Measurements from ENCODE around the gene CUL3.

The CUL3 gene

GRCh38 chr2:224580248-224580647 lies 4.9 kb downstream of the CUL3 start:
- no peak for DNase-seq (ENCODE audit: low read depth in 2 of 2)

GRCh38 chr2:224579411-224579810 lies 5.8 kb downstream of the CUL3 start:
- DNase-seq (ENCODE audit: low read depth in 2 of 2) = no peak

GRCh38 chr2:224577541-224577940 lies 7.6 kb downstream of the CUL3 start:
- DNase-seq (ENCODE audit: low read depth in 2 of 2) = no peak

GRCh38 chr2:224576088-224576715 lies 9.0 kb downstream of the CUL3 start:
- no peak for DNase-seq (ENCODE audit: low read depth in 2 of 2)

DNA sequence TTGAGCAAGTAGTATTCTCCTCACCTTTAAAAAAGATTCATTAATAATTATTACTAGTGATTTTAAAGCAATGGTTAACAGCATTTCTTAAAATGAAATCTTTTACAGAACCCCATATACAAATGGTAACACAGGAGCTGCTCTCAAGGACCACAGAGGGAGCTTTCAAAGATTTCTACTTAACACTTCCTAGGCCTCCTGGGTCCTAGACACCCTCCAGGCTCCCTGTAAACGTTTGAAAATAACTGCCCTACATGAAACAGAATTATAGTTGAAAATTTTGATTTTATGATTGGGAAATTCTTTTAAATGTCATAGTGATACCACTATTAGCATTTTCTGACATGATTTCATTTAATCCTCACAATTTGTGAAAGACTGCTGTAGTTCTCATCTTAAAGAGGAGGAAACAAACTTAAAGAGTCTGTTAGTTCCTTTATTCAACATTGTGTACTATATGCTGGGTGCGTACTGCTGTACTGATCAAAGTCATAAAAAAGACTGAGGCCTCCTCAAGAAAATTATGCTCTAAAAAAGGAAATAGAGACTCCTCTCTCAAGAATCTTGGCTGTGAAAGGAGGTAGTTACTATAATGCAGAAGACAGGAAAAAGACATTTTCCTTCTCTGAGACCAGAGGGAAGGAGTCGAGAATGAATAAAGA lies 10.6 kb downstream of the CUL3 start:
- DNase-seq (ENCODE audit: low read depth in 2 of 2) = no peak

- DNase-seq (ENCODE audit: low read depth in 2 of 2) = no peak
Observed at GRCh38 chr2:224573724-224574123, 11.4 kb downstream of the CUL3 start.

DNA sequence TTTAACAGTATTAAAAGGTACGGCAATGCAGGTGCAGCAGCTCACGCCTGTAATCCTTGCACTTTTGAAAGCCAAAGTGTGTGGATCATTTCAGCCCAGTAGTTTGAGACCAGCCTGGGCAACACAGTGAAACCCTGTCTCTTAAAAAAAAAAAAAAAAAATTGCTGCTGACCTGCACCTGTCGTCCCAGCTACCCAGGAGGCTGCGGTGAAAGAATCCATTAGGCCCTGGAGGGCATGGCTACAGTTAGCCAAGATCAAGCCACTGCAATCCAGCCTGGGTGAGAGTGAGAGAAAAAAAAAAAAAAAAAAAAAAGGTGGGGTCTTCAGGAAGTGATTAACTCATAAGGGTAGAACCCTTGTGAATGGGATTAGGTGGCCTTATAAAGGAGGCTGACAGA lies 12.8 kb downstream of the CUL3 start:
- no peak for DNase-seq (ENCODE audit: low read depth in 2 of 2)

GRCh38 chr2:224570328-224570993 lies 14.7 kb downstream of the CUL3 start:
- no peak for DNase-seq (ENCODE audit: low read depth in 2 of 2)

GRCh38 chr2:224569654-224570053 lies 15.5 kb downstream of the CUL3 start:
- no peak for DNase-seq (ENCODE audit: low read depth in 2 of 2)

GRCh38 chr2:224565452-224566035 lies 19.6 kb downstream of the CUL3 start:
- no peak for DNase-seq (ENCODE audit: low read depth in 2 of 2)

DNA sequence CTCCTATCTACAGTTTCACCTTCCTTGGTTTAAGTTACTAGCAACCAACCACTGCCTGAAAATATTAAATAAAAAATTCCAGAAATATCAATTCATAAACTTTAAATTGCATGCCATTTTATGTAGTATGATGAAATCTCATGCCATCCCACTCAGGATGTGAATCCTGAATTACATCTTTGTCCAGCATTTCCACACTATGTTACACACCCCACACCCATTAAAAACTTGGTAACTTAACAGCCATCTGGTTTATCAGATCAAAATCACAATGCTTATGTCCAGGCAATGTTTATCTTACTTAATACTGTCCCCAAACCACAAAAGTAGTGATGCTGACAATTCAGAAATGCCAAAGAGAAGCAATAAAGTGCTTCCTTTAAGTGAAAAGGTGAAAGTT lies 21.6 kb downstream of the CUL3 start:
- no peak for DNase-seq (ENCODE audit: low read depth in 2 of 2)

GRCh38 chr2:224562831-224563230 lies 22.3 kb downstream of the CUL3 start:
- DNase-seq (ENCODE audit: low read depth in 2 of 2) = no peak

DNA sequence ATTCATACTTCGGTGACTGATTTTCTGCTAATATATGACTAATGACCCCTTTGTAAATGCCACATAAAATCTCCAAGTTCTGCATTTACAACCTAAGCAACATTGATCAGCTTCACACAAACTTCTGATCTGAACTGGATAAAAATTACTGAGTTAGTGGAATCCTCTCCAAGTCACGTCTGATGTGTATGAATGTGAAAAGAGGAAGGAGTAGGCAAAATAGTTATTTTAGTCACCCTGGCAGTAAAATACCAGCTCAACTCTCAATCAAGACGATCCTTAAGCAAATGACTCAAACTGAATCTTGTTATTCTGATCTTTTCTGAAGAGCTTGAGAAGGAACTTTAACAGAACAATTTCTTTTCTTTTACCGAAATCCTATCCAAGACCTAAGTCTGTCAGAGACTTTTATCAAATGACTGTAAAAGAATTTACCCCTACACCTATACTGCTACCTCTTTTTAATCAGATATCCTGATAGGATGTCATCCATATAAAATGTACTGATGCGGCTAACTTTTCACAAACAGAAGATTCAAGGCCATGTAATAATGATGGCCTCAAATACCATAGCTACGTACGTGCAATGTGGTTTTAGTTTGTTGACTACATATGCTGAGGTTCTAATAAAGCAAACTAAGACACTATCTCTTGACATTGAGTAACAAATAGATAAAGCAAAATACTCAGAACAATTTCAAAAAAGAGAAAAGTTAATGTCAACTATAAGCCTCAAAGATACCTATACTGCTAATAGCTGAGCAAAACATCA lies 23.7 kb downstream of the CUL3 start:
- DNase-seq (ENCODE audit: low read depth in 2 of 2) = no peak

DNA sequence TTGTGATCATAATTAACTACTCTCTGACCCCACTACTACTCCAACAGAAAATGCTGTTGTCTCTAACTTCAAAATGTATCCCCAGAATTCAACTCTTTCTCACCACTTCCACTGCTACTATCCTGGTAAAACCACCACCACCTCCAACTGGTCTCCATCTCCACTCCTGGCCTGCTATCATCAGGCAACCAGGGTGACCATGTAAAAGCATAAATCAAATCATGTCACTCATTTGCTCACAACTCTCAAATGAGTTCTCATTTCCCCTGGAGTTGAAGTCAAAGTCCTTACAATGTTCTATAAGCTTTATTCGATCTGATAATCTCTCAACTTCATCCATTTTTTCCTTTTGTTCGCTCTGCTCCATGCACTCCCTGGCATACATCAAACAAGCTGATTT lies 24.6 kb downstream of the CUL3 start:
- no peak for DNase-seq (ENCODE audit: low read depth in 2 of 2)

- DNase-seq (ENCODE audit: low read depth in 2 of 2) = no peak
Observed at GRCh38 chr2:224557610-224558009, 27.6 kb downstream of the CUL3 start.

- DNase-seq (ENCODE audit: low read depth in 2 of 2) = no peak
Observed at GRCh38 chr2:224556381-224556780, 28.8 kb downstream of the CUL3 start.

DNA sequence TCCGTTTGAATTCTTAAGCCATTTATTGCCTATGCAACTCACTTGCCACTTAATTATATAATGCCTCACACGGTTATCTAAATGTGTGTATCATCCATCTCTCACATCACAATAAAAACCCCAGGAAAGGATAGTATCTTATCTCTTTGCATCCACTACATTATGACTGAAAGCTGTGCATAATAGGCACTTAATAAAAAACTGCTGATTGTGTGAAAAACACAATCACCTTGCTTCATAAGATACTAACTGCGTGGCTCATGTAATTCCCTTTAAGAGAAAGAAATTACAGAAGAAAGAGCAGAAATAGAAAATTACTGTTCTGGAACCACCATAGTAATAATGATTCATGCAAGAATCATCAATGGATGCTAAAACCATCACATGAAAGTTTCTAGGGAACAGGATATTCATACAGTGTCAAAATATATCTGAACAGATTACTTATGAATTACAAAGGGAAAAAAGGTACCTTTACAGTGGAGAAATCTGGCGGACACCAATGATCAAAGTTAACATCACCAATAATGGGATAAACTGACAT lies 29.3 kb downstream of the CUL3 start:
- DNase-seq (ENCODE audit: low read depth in 2 of 2) = no peak

DNA sequence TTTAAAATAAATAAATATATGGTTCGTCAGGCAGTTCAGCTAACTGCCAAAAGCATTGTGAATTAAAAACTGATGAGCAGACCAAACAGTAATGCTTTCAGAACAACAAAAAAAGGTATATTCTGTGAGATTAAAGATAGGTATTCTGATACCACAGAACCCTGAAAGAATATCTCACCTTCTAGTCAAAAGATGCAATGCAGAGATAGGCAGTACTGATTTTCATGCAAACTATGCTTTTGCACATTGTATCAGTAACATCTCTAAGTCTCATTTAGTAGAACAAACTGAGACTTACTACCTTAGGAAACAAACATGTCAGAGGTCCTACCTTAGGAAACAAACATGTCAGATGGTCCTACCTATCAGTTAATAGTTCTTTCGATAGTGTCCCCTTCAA lies 32.4 kb downstream of the CUL3 start:
- no peak for DNase-seq (ENCODE audit: low read depth in 2 of 2)

- no peak for DNase-seq (ENCODE audit: low read depth in 2 of 2)
Observed at GRCh38 chr2:224551693-224552092, 33.5 kb downstream of the CUL3 start.

DNA sequence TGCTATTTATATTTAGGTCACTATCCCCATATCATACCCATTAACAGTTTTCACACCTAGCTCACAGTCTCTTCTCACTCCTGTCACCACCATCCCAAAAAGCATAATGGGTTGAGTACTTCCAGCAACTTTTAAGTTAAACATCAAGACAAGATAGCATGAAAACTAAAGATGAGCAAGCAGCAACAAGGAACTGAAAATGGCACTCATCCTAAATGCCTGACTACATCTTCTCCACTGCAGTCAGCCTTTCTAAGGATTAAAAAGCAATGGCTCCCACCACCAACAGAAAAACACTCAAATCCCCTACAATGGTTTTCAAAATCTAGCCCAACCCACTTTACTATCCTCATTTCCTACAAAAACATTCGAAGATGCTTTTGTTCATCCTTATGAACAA lies 38.2 kb downstream of the CUL3 start:
- DNase-seq (ENCODE audit: low read depth in 2 of 2) = no peak

- no peak for DNase-seq (ENCODE audit: low read depth in 2 of 2)
Observed at GRCh38 chr2:224545884-224546644, 39.1 kb downstream of the CUL3 start.

Data from stimulated activated CD4-positive, alpha-beta T cell treated with anti-CD3 and anti-CD28 coated beads, Interleukin-1b, Interleukin-23, amount 100 ng/mL, for 1 hour (primary cell).